ENCODE data around the gene FBXO41. TPM values are rescaled to one million over a fixed set of nuclear protein-coding genes. Genes with fewer than 3 reads are reported as not detected.

The FBXO41 gene
- total RNA-seq, 2 donors from 2014 or later = 1.7 to 1.8 TPM

DNA sequence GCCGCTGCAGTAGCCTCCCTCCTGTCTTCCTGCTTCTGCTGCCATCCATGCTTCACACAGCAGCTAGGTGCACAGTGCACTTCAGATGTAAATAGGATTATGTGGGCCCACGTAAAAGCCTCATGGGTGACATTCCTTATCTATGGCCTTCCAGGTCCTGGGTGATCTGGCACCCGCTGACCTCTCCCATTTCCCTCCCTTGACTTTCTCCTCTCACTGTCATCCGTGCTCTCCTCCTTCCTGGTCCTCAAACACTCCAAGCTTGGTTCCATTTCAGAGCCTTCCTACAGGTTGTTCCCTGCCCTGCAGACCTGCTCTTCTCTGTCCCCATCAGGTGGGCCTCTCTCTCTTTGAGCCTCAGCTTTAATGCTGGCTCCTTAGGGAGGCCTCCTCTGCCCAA lies 74.3 kb downstream of the FBXO41 start:
- no peak for DNase-seq (ENCODE audit: low spot score)
- H3K4me3 ChIP-seq = no peak overlapping the region
- H3K27ac ChIP-seq = no peak overlapping the region
- H3K36me3 ChIP-seq = no peaks in the 10 kb centered on the region
- no peaks in the 10 kb centered on the region for H3K9me3 ChIP-seq
- H3K4me1 ChIP-seq = peaks cover 0 to 12% of the 10 kb centered on the region in 2 donors
- H3K27me3 ChIP-seq = no peaks in the 10 kb centered on the region
- TF ChIP-seq, protein P1, sequence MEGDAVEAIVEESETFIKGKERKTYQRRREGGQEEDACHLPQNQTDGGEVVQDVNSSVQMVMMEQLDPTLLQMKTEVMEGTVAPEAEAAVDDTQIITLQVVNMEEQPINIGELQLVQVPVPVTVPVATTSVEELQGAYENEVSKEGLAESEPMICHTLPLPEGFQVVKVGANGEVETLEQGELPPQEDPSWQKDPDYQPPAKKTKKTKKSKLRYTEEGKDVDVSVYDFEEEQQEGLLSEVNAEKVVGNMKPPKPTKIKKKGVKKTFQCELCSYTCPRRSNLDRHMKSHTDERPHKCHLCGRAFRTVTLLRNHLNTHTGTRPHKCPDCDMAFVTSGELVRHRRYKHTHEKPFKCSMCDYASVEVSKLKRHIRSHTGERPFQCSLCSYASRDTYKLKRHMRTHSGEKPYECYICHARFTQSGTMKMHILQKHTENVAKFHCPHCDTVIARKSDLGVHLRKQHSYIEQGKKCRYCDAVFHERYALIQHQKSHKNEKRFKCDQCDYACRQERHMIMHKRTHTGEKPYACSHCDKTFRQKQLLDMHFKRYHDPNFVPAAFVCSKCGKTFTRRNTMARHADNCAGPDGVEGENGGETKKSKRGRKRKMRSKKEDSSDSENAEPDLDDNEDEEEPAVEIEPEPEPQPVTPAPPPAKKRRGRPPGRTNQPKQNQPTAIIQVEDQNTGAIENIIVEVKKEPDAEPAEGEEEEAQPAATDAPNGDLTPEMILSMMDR (IDR thresholded peaks at IDR 0.05) = no peak

DNA sequence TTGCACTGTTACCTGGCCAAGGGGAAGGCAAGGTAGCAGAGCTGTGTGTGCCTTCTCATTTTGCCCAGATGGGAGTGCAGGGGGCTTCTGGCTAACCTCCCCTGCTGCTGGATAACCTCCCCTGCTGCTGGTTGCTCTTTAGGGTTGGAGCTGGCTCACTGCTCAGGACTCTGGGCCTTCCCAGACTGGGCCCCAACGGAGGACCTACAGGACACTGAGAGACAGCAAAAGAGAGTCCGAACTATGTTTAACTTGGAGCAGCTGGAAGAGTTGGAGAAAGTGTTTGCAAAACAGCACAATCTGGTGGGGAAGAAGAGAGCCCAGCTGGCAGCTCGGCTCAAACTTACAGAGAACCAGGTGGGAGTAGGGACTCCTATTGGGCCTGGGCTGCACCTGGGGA lies 76.0 kb downstream of the FBXO41 start:
- H3K4me3 ChIP-seq = no peak overlapping the region
- DNase-seq (ENCODE audit: low spot score) = no peak

DNA sequence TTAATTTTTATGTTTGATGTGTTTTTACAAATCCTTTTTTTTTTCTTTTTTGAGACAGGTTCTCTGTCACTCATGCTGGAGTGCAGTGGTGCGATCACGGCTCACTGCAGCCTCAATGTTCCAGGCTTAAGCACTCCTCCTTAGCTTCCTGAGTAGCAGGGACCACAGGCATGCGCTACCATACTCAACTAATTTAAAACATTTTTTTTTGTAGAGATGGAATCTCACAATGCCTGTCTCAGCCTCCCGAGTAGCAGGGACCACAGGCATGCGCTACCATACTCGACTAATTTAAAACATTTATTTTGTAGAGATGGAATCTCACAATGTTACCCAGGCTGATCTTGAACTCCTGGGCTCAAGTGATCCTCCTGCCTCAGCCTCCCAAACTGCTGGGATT lies 78.7 kb downstream of the FBXO41 start:
- Histone ChIP-seq H3K27me3 (peaks cover 11 to 31% of the 10 kb centered on the region in 2 donors), H3K4me3 (no peak overlapping the region), H3K4me1 (peaks cover 0 to 16% of the 10 kb centered on the region in 2 donors), H3K9me3 (no peaks in the 10 kb centered on the region), H3K27ac (no peak overlapping the region), H3K36me3 (no peaks in the 10 kb centered on the region)
- TF ChIP-seq, protein P1 (IDR thresholded peaks at IDR 0.05) = no peak
- no peak for DNase-seq (ENCODE audit: low spot score)

More for the DNA sequence above, 76.0 kb downstream of the FBXO41 start:
- Histone ChIP-seq H3K36me3 (no peaks in the 10 kb centered on the region), H3K27ac (no peak overlapping the region), H3K4me1 (peaks cover 0 to 1% of the 10 kb centered on the region in 2 donors), H3K27me3 (peaks cover 2 to 10% of the 10 kb centered on the region in 2 donors), H3K9me3 (no peaks in the 10 kb centered on the region)
- TF ChIP-seq, protein P1 (IDR thresholded peaks at IDR 0.05) = no peak

Other genes with a start within 250 kb of the FBXO41 start
- gene SFXN5, start 212.8 kb downstream of the FBXO41 start, total RNA-seq = 1 to 10 TPM; 4.5 to 5.8 TPM
- 10 to 100 TPM; 28.6 to 34.1 TPM for gene RAB11FIP5, start 171.5 kb downstream of the FBXO41 start, total RNA-seq
- gene NOTO, start 81.9 kb downstream of the FBXO41 start, total RNA-seq = not detected
- 10 to 100 TPM; 11.4 to 12.5 TPM for gene SMYD5, start 70.2 kb downstream of the FBXO41 start, total RNA-seq
- 100 to 1,000 TPM in 1 of 2 donors, 10 to 100 TPM in 1; 49.5 to 124 TPM for gene PRADC1, start 51.2 kb downstream of the FBXO41 start, total RNA-seq
- 100 to 1,000 TPM; 154 to 191 TPM for gene CCT7, start 50.2 kb downstream of the FBXO41 start, total RNA-seq
- under 1 TPM in 1 of 2 donors, not detected in 1; 0.16 TPM for gene EGR4, start 9.1 kb upstream of the FBXO41 start, total RNA-seq
- 10 to 100 TPM in 1 of 2 donors, 1 to 10 TPM in 1; 8.7 to 14.9 TPM for gene ALMS1, start 101.4 kb upstream of the FBXO41 start, total RNA-seq